CD4-positive, alpha-beta T cell (primary cell): ENCODE results near the gene SGCE. TPM values are rescaled to one million over a fixed set of nuclear protein-coding genes. Genes with fewer than 3 reads are reported as not detected.

Experiments
- ATAC-seq: fragments of 200-7000 bp; cut with Tn5 transposase; one replicate; pipeline ENCODE4 v1.10.0; 2022; ENCODE audit warnings: mild to moderate bottlenecking; ENCODE audit not compliant: poor library complexity
- CTCF ChIA-PET: fragments of 350-600 bp; sonication (Branson Sonifier 250); formaldehyde crosslinking; loops from one replicate; lab custom pipeline; 2021; ENCODE audit warnings: antibody characterized with exemption, inconsistent platforms; lab: Charles Lee
- POLR2A ChIA-PET: fragments of 350-600 bp; sonication (Branson Sonifier 250); formaldehyde crosslinking; loops from one replicate; lab custom pipeline; 2021; ENCODE audit warnings: antibody characterized with exemption, inconsistent platforms; lab: Charles Lee
- DNase-seq, 14 experiments: peaks; one replicate each; pipeline ENCODE4 v3.0.0-alpha.2; 2013 to 2020; ENCODE audit warnings: mixed read lengths in 2 of 14
- H3K27ac ChIP-seq, 2 donors: one replicate each; pipeline versions ENCODE4 v1.5.1 to v1.7.0; 2013; ENCODE audit warnings: low read length in 2 of 2, low read depth in 1 of 2, mild to moderate bottlenecking in 1 of 2
- H3K27me3 ChIP-seq, 2 experiments: 1 replicate in 1 of 2; 2 replicates in 1 of 2; pipeline versions ENCODE4 v1.6.1 to v1.7.0; 2013; ENCODE audit warnings: low read length in 2 of 2, control low read depth in 1 of 2, mild to moderate bottlenecking in 1 of 2, moderate library complexity in 1 of 2; ENCODE audit not compliant: insufficient read depth in 2 of 2, control insufficient read depth in 1 of 2
- H3K36me3 ChIP-seq: one replicate; pipeline ENCODE4 v1.6.1; 2013; ENCODE audit warnings: low read length, control low read depth; ENCODE audit not compliant: insufficient read depth
- H3K4me1 ChIP-seq: one replicate; pipeline ENCODE4 v1.6.1; 2013; ENCODE audit warnings: low read length, control low read depth; ENCODE audit not compliant: insufficient read depth
- H3K4me3 ChIP-seq: one replicate; pipeline ENCODE4 v1.5.1; 2013; ENCODE audit warnings: mild to moderate bottlenecking, low read length, moderate library complexity
- H3K9me3 ChIP-seq, 2 experiments: 1 replicate in 1 of 2; 2 replicates in 1 of 2; pipeline versions ENCODE4 v1.6.1 to v1.7.0; 2013; ENCODE audit warnings: low read length in 2 of 2, mild to moderate bottlenecking in 2 of 2, control low read depth in 1 of 2, moderate library complexity in 1 of 2; ENCODE audit not compliant: control insufficient read depth in 1 of 2, insufficient read depth in 1 of 2
- H3K27ac Mint-ChIP-seq: one replicate; pipeline ENCODE4 v1.8.0; 2020; ENCODE audit warnings: mixed read lengths
- H3K27me3 Mint-ChIP-seq: one replicate; pipeline ENCODE4 v1.8.0; 2021; ENCODE audit warnings: mixed read lengths
- H3K36me3 Mint-ChIP-seq: one replicate; pipeline ENCODE4 v1.8.0; 2021; ENCODE audit warnings: low read depth, mixed read lengths
- H3K4me1 Mint-ChIP-seq: one replicate; pipeline ENCODE4 v1.8.0; 2021; ENCODE audit warnings: low read depth, mixed read lengths
- H3K4me3 Mint-ChIP-seq: one replicate; pipeline ENCODE4 v1.8.0; 2020; ENCODE audit warnings: mild to moderate bottlenecking, mixed read lengths
- H3K9me3 Mint-ChIP-seq: one replicate; pipeline ENCODE4 v1.8.0; 2020; ENCODE audit warnings: mixed read lengths
- CTCF ChIP-seq: fragments of 200-600 bp; IDR thresholded peaks from one replicate; pipeline ENCODE4 v1.8.0; 2022; ENCODE audit warnings: antibody characterized with exemption, mild to moderate bottlenecking
- intact Hi-C, 2 experiments: fragments of 100-400 bp; cut with DNase I in 1 of 2; cut with micrococcal nuclease in 1 of 2; formaldehyde crosslinking; loops; one replicate each; pipeline versions ENCODE4 v1.15.1 to v1.9.0; 2023 to 2025; cut with DNase I, micrococcal nuclease
- total RNA-seq, 174 experiments: library from RNA in 2 of 174; stranded (reverse) in 2 of 174; gene quantifications; one replicate each; pipeline ENCODE4 v1.2.3 and lab custom pipeline; 2021 to 2026

SGCE gene
- total RNA-seq, 2 experiments from 2014 or later, result 0.31 TPM; not detected in 1

GRCh38 chr7:94671444-94672235 is 15.7 kb upstream of the SGCE start:
- ChIA-PET CTCF (no interaction called here), POLR2A (no interaction called here)
- no peak for DNase-seq
- no peaks in the 10 kb centered on the region for H3K36me3 Mint-ChIP-seq
- H3K9me3 Mint-ChIP-seq, result no peaks in the 10 kb centered on the region
- no peaks in the 10 kb centered on the region for H3K36me3 ChIP-seq
- peaks cover 17% of the 10 kb centered on the region for H3K27me3 Mint-ChIP-seq
- no peaks in the 10 kb centered on the region for H3K4me1 Mint-ChIP-seq
- H3K27me3 ChIP-seq, result no peaks in the 10 kb centered on the region
- no peak overlapping the region for H3K4me3 Mint-ChIP-seq
- no peak for ATAC-seq
- intact Hi-C loops, result no loop called here
- H3K27ac Mint-ChIP-seq, result no peak overlapping the region
- no peak for TF ChIP-seq CTCF
- no peak overlapping the region for H3K4me3 ChIP-seq
- H3K27ac ChIP-seq, result no peak overlapping the region
- no peaks in the 10 kb centered on the region for H3K9me3 ChIP-seq
- no peaks in the 10 kb centered on the region for H3K4me1 ChIP-seq

- no peaks in the 10 kb centered on the region for H3K9me3 ChIP-seq
- no peak for DNase-seq
- H3K36me3 Mint-ChIP-seq, result no peaks in the 10 kb centered on the region
- no peak overlapping the region for H3K4me3 ChIP-seq
- H3K27ac Mint-ChIP-seq, result no peak overlapping the region
- H3K4me3 Mint-ChIP-seq, result no peak overlapping the region
- no peaks in the 10 kb centered on the region for H3K9me3 Mint-ChIP-seq
- intact Hi-C loops, result loop anchor here in 1 of 2 experiments (10.0 kb wide), 1 partner anchor 1435 kb away; the partner anchor contains the start of gene VPS50
- no peaks in the 10 kb centered on the region for H3K4me1 Mint-ChIP-seq
- TF ChIP-seq CTCF, result no peak
- no peak overlapping the region for H3K27ac ChIP-seq
- H3K4me1 ChIP-seq, result no peaks in the 10 kb centered on the region
- no peaks in the 10 kb centered on the region for H3K27me3 ChIP-seq
- POLR2A ChIA-PET, result no interaction called here
- H3K36me3 ChIP-seq, result no peaks in the 10 kb centered on the region
- CTCF ChIA-PET, result no interaction called here
- ATAC-seq, result no peak
- H3K27me3 Mint-ChIP-seq, result peaks cover 14% of the 10 kb centered on the region
Observed at GRCh38 chr7:94669773-94670495, 14.0 kb upstream of the SGCE start.

- peaks cover 14% of the 10 kb centered on the region for H3K27me3 Mint-ChIP-seq
- H3K4me3 Mint-ChIP-seq, result no peak overlapping the region
- no peaks in the 10 kb centered on the region for H3K36me3 Mint-ChIP-seq
- Histone ChIP-seq H3K9me3 (peaks cover 0 to 10% of the 10 kb centered on the region in 2 experiments), H3K27ac (no peak overlapping the region), H3K4me1 (no peaks in the 10 kb centered on the region), H3K36me3 (no peaks in the 10 kb centered on the region), H3K4me3 (no peak overlapping the region), H3K27me3 (no peaks in the 10 kb centered on the region)
- no peaks in the 10 kb centered on the region for H3K4me1 Mint-ChIP-seq
- DNase-seq, result no peak
- intact Hi-C loops, result loop anchor here in 1 of 2 experiments (10.0 kb wide), 1 partner anchor 1432 kb away; the partner anchor contains the start of gene VPS50
- H3K9me3 Mint-ChIP-seq, result no peaks in the 10 kb centered on the region
- ChIA-PET CTCF (no interaction called here), POLR2A (no interaction called here)
- no peak overlapping the region for H3K27ac Mint-ChIP-seq
- no peak for ATAC-seq
- no peak for TF ChIP-seq CTCF
Observed at GRCh38 chr7:94666879-94667587, 11.1 kb upstream of the SGCE start.
